ENCODE measurements around the gene TCP11.

TCP11 gene

GRCh38 chr6:35154262-35154661 is 13.1 kb upstream of the TCP11 start:
- TF ChIP-seq CTCF (IDR thresholded peaks at IDR 0.05) = no peak

GRCh38 chr6:35152067-35152707 is 11.0 kb upstream of the TCP11 start:
- TF ChIP-seq CTCF (IDR thresholded peaks at IDR 0.05) = no peak

- no peak for TF ChIP-seq CTCF (IDR thresholded peaks at IDR 0.05)
These were observed 10.3 kb upstream of the TCP11 start for GRCh38 chr6:35151466-35151865.

- TF ChIP-seq CTCF (IDR thresholded peaks at IDR 0.05) = no peak
These were observed 8.9 kb upstream of the TCP11 start for GRCh38 chr6:35149891-35150566.

GRCh38 chr6:35148167-35148741 is 7.1 kb upstream of the TCP11 start:
- no peak for TF ChIP-seq CTCF (IDR thresholded peaks at IDR 0.05)

GRCh38 chr6:35147486-35147885 is 6.3 kb upstream of the TCP11 start:
- TF ChIP-seq CTCF (IDR thresholded peaks at IDR 0.05) = no peak

GRCh38 chr6:35147026-35147425 is 5.9 kb upstream of the TCP11 start:
- no peak for TF ChIP-seq CTCF (IDR thresholded peaks at IDR 0.05)

Data from LNCAP (cell line).